GM19372 (cell line): ENCODE results near the gene COG4.
A peak's percentile ranks its signal among the peaks of the same experiment; 100 is the strongest.
"Not testable (repeated sequence)": the region's sequence is repeated elsewhere in the genome, so short reads cannot be mapped to it uniquely, and the experiment has no call there.

Experiments
- ATAC-seq: cut with Tn5 transposase; IDR thresholded peaks from one replicate; pipeline ENCODE4 v1.9.1; 2021; ENCODE audit warnings: mild to moderate bottlenecking, low read depth, moderate library complexity; ENCODE audit not compliant: unreplicated experiment

The COG4 gene

DNA sequence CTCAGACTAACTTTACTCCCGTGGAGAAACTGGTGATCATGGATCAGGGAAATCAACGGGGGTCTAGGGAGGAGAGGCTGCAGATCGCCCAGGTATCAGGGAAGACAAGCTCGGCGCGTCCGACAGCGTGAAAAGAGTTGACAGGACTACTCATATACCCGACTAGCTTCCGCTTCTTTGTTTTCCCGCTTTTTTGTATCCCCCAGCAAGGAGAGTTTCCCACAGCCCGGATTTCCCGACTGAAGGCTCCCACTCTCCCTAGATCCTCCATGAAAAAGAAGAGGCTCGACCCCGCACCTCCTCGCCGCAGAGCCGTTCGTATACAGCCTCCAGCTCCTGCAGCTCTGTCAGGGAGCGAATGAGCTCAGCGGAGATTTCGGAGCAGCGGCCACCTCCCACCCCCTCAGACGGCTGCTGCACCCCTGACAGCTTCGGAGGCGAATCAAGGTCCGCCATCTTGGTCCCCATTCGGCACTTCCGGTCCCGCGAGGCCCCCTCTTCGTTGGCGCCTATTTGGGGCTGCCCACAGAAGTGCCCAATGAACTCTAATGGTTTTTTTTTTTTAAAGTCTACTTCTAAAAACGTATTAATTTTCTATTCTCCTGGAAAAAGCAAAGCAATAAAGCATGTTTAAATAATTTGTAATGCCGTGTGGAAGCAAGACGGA, at the start of gene COG4:
COG4 (minus strand) TSS at position 479 of the 667 bp plus-strand sequence; CDS start at position 468, 11 bp downstream.
- peak; percentile 57 for ATAC-seq

DNA sequence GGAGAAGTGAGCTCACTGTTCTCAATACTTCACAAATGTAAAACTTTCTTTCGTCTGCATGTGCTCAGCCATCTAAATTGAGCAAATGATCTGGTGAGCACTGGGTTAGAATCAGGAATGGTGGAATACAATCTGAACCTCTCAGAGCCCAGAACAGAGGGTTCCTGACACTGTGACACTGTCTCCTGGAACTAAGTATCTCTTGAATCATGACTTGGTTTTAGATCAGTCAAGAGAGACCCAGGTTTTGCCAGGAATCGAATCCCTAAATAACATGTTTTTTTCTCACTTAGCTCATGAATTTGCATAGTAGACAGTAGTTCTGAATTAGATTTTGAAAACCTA, 49.5 kb upstream of the COG4 start:
- no peak for ATAC-seq

DNA sequence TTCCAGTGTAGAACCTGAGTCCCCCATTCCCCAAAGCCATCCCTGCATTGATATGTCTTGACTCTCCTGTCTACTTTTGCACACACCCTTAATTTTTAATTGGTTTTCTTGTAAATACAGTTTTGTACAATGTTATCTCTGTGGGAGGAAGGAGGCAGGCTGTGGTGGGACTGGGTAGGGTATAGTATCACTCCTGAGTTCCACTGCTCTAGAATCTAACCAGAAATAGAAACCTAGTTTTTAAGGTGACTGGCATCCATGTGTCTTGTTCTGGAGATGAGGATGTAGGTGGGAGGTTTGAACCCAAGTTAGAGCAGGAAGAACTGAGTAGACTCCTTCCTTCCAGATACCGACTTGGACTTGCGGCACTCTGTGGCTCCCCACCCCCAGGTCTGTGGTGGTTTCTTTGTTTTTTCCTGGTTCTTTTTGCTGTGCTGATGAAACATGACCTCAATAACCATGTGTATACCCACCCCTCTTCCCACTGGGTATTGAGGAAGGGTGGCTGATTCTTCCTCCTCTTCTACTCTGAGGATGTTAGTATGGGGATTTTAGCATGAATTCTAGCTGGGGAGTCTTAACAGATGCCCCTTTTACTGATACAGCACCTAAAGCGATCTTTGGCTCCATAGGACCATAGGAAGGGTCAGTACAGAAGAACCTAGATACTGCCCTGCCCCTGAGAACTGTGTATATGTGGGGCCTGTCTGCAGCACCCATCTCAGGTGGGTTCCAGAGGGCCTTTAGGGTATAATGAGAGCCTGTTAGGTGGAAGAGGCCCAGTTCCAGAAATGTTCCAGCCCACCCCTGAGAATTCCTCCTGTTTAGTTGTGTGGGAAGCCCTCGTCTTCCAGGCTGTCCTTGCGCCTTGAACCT, 48.9 kb upstream of the COG4 start:
- no peak for ATAC-seq

DNA sequence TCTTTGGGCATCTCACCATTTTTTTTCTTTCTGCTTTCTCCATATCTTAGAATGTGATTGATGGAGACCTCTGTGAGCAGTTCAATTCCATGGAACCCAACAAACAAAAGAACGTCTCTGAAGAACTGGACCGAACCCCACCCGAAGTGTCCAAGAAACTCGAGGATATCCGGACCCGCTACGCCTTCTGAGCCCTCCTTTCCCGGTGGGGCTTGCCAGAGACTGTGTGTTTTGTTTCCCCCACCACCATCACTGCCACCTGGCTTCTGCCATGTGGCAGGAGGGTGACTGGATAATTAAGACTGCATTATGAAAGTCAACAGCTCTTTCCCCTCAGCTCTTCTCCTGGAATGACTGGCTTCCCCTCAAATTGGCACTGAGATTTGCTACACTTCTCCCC, 48.3 kb upstream of the COG4 start:
- no peak for ATAC-seq

DNA sequence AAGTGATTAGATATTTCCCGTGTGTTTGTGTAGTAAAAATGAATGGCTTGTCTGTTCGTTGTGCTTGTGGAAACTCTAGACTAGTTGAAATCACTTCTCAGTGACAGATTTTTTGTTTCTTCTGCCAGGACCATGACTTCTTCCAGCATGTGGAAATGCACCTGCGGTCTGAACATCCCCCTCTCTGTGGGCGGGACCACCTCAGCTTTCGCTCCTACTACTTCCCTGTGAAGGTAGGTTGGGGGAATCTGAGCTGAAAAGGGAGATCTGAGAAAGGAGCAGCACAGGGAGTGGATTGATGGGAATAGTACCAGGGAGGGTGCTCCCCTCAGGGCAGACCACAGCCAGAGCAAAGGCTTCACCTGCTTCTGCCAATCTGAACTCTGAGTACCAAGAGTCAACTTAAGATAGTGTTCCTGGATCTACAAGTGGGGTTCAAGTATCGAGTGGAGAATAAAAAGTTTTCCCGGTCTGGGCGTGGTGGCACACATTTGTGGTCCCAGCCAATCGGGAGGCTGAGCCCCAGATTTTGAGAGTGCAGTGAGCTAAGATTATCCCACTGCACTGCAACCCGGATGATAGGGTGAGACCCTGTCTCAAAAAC, 47.7 kb upstream of the COG4 start:
- no peak for ATAC-seq

DNA sequence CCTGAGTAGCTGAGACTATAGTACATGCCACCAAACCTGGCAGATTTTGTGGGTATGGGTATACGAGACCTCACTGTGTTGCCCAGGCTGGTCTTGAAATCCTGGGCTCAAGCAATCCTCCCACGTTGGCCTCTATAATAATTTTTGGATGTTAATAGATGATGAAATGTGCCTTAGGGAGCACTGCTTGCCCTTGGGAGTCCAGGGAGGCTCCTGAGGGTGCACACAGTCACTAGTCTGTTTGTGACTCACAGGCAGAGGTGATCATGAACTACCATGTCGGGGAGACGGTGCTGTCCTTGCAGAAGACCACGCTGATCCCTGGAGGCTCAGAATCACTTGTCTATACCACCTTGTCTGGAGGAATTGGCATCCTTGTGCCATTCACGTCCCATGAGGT, 46.4 kb upstream of the COG4 start:
- no peak for ATAC-seq

DNA sequence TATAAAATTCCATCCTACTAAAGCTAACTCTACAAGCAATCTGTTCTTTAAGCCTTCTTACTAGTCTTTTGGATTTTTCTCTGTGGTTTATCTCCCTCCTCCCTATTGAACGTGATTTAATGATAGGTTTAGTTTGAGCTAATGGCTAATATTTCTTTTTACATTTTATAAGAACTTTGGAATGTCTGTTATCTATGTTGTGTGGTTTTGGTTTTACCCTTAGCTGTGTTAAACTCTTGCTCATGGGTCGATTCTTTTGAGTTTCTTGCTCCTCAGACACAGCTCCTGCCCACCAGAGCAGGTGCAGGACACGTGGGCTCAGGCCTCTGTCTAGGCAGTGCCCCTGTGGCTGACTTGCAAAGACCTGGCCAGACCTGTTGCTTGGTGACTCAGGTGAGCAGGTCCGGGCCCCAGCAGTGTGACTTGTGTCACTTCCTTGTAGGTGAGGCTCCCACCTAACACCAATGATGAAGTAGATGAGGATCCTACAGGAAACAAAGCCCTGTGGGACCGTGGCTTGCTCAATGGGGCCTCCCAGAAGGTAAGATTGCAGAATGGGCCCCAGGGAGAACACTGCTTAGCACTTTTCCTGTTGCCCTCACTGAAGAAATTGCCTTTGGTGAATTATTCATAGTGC, 45.4 kb upstream of the COG4 start:
- no peak for ATAC-seq

DNA sequence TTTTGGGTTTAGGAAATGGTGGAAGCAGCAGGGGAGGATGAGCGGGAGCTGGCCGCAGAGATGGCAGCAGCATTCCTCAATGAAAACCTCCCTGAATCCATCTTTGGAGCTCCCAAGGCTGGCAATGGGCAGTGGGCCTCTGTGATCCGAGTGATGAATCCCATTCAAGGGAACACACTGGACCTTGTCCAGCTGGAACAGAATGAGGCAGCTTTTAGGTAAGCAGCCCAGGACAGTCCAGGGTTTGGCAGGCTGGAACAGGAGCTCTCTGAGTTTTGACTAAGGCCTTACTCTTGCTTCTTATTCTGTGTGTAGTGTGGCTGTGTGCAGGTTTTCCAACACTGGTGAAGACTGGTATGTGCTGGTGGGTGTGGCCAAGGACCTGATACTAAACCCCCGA, 41.7 kb upstream of the COG4 start:
- no peak for ATAC-seq

DNA sequence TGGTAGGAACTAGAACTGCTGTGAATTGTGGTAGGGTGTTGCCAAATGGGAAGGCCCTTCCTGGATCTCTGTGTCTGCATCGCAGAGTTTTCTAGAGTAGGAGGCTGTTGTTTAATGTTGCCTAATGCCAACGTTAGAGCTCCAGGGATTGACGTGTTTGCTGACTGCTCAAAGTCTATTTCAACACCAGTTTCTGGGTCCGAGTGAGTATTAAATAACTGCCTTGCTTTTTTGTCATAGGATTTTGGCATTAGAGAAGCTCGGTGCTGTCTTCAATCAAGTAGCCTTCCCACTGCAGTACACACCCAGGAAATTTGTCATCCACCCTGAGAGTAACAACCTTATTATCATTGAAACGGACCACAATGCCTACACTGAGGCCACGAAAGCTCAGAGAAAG, 40.3 kb upstream of the COG4 start:
- ATAC-seq: no peak

DNA sequence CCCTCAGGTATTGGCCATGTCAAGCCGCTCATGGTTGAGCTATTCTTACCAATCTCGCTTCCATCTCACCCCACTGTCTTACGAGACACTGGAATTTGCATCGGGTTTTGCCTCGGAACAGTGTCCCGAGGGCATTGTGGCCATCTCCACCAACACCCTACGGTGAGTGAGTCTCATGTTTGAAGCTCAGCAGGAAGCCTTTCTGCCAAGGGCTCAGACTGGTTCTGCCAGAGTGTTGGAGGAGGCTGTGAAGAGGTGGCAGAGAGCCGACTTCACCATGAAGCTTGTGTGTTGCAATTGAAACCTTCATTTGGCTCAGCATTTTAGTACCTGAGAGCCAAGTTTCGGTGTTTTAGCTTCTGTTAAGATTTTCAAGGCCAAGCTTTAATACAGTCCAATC, 38.3 kb upstream of the COG4 start:
- no peak for ATAC-seq

DNA sequence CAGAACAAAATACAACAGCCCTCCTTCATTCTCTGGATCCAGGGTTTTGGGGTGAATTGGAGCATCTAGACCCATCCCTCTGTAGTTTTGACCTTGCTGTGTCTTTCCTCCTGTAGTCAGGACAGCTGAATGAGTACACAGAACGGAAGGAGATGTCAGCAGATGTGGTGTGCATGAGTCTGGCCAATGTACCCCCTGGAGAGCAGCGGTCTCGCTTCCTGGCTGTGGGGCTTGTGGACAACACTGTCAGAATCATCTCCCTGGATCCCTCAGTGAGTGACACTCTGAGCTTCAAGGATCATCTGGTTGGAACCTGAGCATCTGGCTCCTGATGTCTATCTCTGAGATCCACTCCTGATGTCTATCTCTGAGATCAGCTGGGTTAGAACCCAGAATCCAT, 32.7 kb upstream of the COG4 start:
- ATAC-seq: no peak

DNA sequence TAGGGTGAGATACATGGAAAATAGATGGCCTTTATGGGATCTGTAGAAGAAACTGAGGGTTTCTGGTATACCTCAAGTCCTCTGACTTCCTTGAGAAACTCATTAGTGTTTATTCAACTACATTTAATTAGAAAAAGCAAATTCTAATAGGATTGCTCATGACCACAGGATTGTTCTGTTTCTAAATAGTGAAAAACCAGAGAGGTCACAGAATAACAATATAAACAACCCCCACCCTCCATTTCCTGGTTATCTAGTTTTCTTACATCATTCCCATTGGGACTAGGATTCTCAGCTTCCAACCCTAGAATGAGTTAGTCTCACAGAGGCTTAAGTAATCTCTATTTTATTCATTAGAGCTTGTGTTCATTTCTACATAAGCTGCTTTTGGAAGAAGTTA, 30.3 kb upstream of the COG4 start:
- no peak for ATAC-seq

DNA sequence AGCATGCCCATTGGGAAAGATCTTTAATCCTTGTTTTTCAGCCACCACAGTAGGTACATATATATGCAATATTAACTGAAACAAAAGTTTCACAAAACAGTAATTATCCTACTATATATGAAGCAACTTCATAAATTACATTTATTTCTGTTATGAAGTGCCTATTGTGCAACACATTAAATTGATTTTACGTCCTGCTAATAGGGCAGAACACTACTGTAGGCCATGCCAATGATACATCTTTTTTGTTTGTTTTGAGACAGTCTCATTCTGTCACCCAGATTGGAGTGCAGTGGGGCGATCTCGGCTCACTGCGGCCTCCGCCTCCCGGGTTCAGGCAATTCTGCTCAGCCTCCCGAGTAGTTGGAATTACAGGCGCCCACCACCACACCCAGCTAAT, 29.3 kb upstream of the COG4 start:
- no peak for ATAC-seq

DNA sequence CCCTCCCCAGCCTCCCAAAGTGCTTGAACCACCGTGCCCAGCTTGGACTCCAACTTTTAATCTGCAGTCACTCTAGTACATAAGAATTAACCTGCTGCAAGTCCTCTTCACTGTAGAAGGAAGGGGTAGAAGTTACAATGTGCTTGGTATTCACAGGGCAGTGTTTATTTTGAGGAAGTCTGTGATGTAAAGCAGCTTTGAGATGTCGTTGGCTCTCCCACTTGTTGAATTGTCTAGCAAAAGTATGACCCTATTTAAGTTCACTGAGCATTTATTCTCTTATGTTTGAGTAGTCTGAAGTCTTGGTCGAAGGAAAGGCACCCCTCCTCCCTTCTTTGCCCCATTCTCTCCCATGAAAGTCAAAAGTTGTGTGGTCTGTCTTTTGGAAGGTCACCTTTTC, 28.4 kb upstream of the COG4 start:
- ATAC-seq: no peak

DNA sequence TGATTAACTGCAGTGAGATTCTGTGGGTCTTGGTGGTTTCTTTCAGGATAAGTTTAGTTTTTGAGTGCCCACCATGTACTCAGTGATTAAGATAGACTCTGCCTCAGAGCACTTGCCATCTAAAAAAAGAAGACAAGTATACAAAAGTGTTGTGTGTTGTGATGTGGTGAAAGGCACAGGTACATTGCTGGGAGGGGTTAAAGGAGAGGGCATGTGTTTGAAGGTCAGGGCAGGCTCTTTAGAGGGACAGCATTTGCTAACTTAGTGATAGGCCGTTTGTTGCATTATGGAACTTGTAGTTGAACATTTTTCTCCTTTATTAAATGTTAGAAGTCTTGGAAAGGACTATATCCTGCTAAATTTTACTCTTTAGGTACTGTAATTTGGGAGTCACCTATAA, 26.7 kb upstream of the COG4 start:
- no peak for ATAC-seq

DNA sequence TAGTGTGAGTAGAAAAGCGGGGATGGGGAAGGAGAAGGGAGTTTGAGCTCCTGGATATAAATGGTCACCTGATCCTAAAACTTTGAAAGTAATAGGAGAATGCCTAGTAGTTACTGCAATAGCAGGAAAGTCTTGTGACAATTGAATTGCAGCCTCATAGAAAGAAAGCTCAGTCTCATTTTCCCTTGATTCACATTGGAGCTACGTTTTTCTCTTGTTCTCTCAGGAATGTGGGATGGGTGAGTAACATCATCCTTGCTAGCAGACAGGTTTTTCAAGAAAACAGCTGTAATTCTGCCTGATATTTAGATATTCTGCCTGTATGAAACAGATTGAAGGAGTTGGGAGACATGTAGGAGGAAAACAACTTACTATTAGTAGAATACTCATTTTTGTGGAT, 25.6 kb upstream of the COG4 start:
- no peak for ATAC-seq

DNA sequence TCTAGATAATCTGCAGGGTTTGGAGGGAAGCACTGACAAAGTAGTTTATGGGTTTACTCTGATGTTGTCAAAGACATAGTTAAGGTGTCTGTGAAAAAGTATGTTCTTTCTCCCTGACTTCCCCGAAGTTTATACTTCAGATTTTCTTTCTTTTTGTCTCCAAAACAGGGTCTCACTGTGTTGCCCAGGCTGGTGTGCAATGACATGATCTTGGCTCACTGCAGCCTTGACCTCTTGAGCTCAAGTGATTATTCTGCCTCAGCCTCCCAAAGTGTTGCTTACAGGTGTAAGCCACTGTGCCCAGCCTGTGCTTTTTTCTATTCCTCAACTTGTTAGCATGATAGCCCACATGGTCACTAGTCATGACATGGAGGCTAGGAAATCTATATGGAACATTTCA, 21.2 kb upstream of the COG4 start:
- ATAC-seq: no peak

DNA sequence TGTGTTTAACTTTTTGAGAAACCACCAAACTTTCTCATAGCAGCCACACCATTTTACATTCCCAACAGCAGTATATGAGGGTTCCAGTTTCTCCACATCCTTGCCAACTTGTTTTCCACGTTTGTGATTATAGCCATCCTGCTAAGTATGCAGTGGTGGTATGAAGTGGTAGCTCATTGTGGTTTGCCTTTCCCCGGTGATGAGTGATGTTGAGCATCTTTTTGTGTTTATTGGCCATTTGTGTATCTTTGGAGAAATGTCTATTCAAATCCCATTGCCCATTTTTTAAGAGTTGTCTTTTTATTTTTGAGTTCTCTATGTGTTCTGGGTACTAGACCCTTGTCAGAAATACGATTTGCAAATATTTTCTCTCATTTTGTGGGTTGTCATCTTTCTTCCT, 17.6 kb upstream of the COG4 start:
- no peak for ATAC-seq

DNA sequence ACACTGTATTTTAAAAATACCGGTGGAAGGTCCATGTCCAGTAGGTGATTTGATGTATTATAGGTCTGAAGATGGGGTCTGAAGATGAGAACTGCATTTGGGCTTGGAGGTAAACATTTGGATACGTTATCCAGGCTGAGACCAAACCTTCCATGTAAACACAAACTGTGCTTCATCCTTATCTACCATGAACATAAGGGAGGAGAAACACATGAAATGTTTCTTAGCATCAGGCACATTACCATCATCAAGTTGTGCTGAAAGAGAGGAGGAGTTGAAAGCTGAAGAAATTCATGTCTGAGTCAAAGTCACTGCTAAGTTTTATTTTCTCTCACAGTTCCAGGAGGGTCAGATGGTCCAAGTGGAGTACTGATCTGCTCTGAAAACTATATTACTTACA, 11.6 kb upstream of the COG4 start:
- no peak for ATAC-seq

DNA sequence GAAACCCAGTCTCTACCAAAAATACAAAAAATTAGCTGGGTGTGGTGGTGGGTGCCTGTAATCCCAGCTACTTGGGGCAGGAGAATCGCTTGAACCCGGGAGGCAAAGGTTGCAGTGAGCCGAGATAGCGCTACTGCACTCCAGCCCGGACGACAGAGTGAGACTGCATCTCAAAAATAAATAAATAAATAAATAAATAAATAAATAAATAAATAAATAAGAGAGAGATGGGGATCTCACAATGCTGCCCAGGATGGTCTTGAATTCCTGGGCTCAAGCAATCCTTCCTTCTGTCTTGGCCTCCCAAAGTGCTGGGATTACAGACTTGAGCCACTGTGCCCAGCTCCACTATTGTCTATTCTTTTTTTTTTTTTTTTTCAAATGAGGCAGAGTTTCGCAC, 6.6 kb upstream of the COG4 start:
- ATAC-seq: not testable (repeated sequence)

DNA sequence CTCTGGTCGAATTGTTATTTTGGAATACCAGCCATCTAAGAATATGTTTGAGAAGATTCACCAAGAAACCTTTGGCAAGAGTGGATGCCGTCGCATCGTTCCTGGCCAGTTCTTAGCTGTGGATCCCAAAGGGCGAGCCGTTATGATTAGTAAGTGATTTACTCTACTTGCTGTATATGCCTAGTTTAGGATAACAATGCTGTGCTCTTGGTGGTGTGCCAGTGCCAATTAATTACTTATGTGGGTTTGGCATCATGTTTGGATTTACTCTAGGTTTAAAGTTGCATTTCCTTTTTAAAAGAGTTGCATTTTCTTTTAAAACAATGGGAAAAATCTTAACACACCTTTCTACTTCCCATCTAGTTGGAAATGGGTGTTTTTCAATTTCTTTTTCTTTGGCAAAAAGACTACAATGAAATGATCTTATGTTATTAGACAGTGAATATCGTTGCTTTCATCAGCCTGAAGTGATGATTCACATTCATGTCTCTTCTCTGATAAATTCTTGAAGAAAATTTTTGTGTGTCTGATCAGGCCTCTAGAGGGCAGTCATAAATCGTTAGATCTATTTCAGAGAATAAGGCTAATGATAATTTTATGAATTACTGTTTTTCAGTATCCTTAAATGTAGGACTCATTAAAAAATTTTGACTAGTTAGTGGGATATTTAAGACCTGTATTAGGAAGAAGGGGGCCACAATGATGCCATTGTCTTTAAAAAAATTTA, 5.9 kb upstream of the COG4 start:
- ATAC-seq: no peak
